Rectal smooth muscle tissue (tissue), 1 donor: ENCODE data around the gene SSR1.

Source experiments
- H3K27ac ChIP-seq: one replicate; pipeline ENCODE4 v1.7.0; 2013; ENCODE audit warnings: low read depth, low read length, inconsistent platforms
- H3K27me3 ChIP-seq: one replicate; pipeline ENCODE4 v1.7.0; 2013; ENCODE audit warnings: low read length; ENCODE audit not compliant: control insufficient read depth, insufficient read depth
- H3K36me3 ChIP-seq: one replicate; pipeline ENCODE4 v1.7.0; 2013; ENCODE audit warnings: low read length; ENCODE audit not compliant: control insufficient read depth, insufficient read depth
- H3K4me1 ChIP-seq: one replicate; pipeline ENCODE4 v1.7.0; 2013; ENCODE audit warnings: low read length; ENCODE audit not compliant: control insufficient read depth, insufficient read depth
- H3K4me3 ChIP-seq: one replicate; pipeline ENCODE4 v1.7.0; 2013; ENCODE audit warnings: low read length
- H3K9ac ChIP-seq: one replicate; pipeline ENCODE4 v1.7.0; 2013; ENCODE audit warnings: low read length

SSR1 gene

DNA sequence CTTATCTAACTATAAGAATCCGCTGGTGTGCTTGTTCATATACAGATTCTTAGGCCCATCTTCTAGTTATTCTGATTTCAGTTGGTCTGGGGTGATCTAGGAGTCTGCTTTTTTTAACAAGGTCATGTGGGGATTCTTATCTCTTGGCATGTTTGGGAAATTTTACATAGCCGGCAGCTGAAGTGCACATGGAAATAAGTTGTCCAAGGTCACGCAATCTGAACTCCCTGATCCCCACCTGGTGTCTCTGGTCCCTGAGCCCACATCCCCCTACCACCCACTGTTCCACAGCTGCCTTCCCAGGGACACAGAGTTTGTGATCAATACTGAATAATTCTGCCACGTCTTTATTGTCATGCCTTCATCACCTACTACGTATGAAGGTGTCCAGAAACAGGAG, 90.8 kb downstream of the SSR1 start:
- Histone ChIP-seq H3K9ac (no peak overlapping the region), H3K27me3 (no peaks in the 10 kb centered on the region), H3K4me1 (peaks cover 3% of the 10 kb centered on the region), H3K36me3 (peaks cover 29% of the 10 kb centered on the region), H3K27ac (no peak overlapping the region), H3K4me3 (no peak overlapping the region)

DNA sequence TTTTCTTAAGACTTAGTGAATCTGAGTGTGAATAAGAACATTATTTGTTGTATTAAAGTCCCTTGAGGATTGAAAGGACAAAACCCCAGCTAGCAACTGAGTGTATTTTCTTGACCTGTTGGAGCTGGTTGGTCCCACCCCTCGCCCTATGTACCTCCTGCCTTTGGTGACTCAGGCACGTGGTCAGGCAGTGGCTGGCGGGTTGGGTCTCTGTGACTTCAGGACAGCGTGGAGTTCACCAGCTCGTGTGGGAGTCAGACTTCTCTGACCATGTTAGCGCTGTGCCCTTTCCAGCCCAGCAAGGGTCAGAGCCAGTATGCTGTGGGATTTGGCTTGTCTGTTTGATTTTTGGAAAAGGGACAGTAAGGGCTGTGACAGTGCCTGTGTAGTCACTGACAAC, 93.7 kb downstream of the SSR1 start:
- Histone ChIP-seq H3K4me3 (no peak overlapping the region), H3K4me1 (peaks cover 3% of the 10 kb centered on the region), H3K27me3 (no peaks in the 10 kb centered on the region), H3K36me3 (peaks cover 17% of the 10 kb centered on the region), H3K27ac (no peak overlapping the region), H3K9ac (no peak overlapping the region)

DNA sequence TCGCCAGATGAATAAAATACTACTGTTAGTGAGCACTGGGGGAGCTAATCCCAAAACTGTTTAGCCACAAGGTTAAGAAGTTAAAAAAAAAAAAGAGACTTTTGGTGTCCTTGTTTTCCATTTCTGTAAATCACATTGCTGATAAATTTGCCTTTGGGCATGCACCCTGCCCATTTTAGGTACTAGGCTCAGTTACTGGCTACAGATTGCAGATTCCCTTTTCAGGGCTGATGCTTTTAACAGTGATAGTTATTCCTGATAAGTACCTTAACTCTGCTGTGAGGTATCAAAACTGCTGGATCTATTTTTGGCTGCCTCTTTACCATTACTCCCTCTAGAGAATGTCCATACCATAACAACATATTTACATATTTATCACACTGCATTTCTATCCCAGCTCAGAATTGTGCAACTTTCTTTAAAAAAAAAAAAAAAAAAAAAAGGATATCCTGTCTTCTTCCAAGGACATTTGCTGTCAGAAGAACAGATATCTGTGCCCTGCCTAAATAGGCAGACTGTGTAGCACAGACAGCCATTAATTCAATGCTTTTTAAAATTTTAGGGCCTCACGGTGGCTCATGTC, 94.5 kb downstream of the SSR1 start:
- H3K9ac ChIP-seq, result no peak overlapping the region
- peaks cover 3% of the 10 kb centered on the region for H3K4me1 ChIP-seq
- H3K27me3 ChIP-seq, result no peaks in the 10 kb centered on the region
- H3K27ac ChIP-seq, result no peak overlapping the region
- no peak overlapping the region for H3K4me3 ChIP-seq
- peaks cover 16% of the 10 kb centered on the region for H3K36me3 ChIP-seq
